Measurements from ENCODE around the gene LRRIQ3. TPM values are rescaled to one million over a fixed set of nuclear protein-coding genes. Genes with fewer than 3 reads are reported as not detected.

The LRRIQ3 gene
- total RNA-seq, 1 experiment from 2014 or later, result 0.85 TPM

- no peaks in the 10 kb centered on the region for H3K36me3 ChIP-seq (ENCODE audit: control insufficient read depth, insufficient read depth, low read length)
- H3K4me1 ChIP-seq (ENCODE audit: control insufficient read depth, insufficient read depth, low read length), result no peaks in the 10 kb centered on the region
- no peak for DNase-seq (ENCODE audit: low read depth, low spot score)
- intact Hi-C loops (cut with micrococcal nuclease; ENCODE audit: unreplicated experiment) (no loop called here), in situ Hi-C loops (cut with HindIII; ENCODE audit: low pct_unique_long_range_greater_than_20kb, low sequenced_read_pairs) (no loop called here)
- POLR2A ChIA-PET, result no interaction called here
- BruUV-seq (replicated peaks), result no TSS peak
- no peaks in the 10 kb centered on the region for H3K9me3 ChIP-seq (ENCODE audit: control insufficient read depth, insufficient read depth, low read depth, low read length)
- H3K4me3 ChIP-seq (ENCODE audit: low read depth in 2 of 2, low read length in 2 of 2), result no peak overlapping the region
- TF ChIP-seq TCF7L2 (IDR thresholded peaks at IDR 0.05; ENCODE audit: low read depth, low read length) (no peak), CTCF (IDR thresholded peaks at IDR 0.05) (no peak), SIN3A (IDR thresholded peaks at IDR 0.05; ENCODE audit: borderline replicate concordance, insufficient read depth, low read depth, low read length) (no peak), REST (IDR thresholded peaks at IDR 0.05; ENCODE audit: insufficient read depth in 1 of 2, low read depth in 2 of 2, low read length in 1 of 2) (no peak), POLR2AphosphoS5 (IDR thresholded peaks at IDR 0.05; ENCODE audit: low read depth, low read length) (no peak)
- no peaks in the 10 kb centered on the region for H3K27me3 ChIP-seq (ENCODE audit: control insufficient read depth, insufficient read depth, low read length)
- no peak overlapping the region for H3K27ac ChIP-seq (ENCODE audit: low read length)
- no peak for ATAC-seq
- CTCF ChIA-PET, result no interaction called here
These were observed 39.1 kb upstream of the LRRIQ3 start for GRCh38 chr1:74237035-74237434.

- DNase-seq (ENCODE audit: low read depth, low spot score), result no peak
- POLR2A ChIA-PET, result no interaction called here
- Histone ChIP-seq H3K27me3 (ENCODE audit: control insufficient read depth, insufficient read depth, low read length) (no peaks in the 10 kb centered on the region), H3K27ac (ENCODE audit: low read length) (no peak overlapping the region), H3K4me1 (ENCODE audit: control insufficient read depth, insufficient read depth, low read length) (no peaks in the 10 kb centered on the region), H3K4me3 (ENCODE audit: low read depth in 2 of 2, low read length in 2 of 2) (no peak overlapping the region), H3K9me3 (ENCODE audit: control insufficient read depth, insufficient read depth, low read depth, low read length) (no peaks in the 10 kb centered on the region), H3K36me3 (ENCODE audit: control insufficient read depth, insufficient read depth, low read length) (no peaks in the 10 kb centered on the region)
- no peak for TF ChIP-seq TCF7L2 (IDR thresholded peaks at IDR 0.05; ENCODE audit: low read depth, low read length)
- TF ChIP-seq SIN3A (IDR thresholded peaks at IDR 0.05; ENCODE audit: borderline replicate concordance, insufficient read depth, low read depth, low read length), result no peak
- TF ChIP-seq CTCF (IDR thresholded peaks at IDR 0.05), result no peak
- no peak for TF ChIP-seq REST (IDR thresholded peaks at IDR 0.05; ENCODE audit: insufficient read depth in 1 of 2, low read depth in 2 of 2, low read length in 1 of 2)
- TF ChIP-seq POLR2AphosphoS5 (IDR thresholded peaks at IDR 0.05; ENCODE audit: low read depth, low read length), result no peak
- no TSS peak for BruUV-seq (replicated peaks)
- CTCF ChIA-PET, result no interaction called here
- no peak for ATAC-seq
- intact Hi-C loops (cut with micrococcal nuclease; ENCODE audit: unreplicated experiment) (no loop called here), in situ Hi-C loops (cut with HindIII; ENCODE audit: low pct_unique_long_range_greater_than_20kb, low sequenced_read_pairs) (no loop called here)
These were observed 38.5 kb upstream of the LRRIQ3 start for GRCh38 chr1:74236440-74236839.

Measured in Panc1 (cell line).